ENCODE data around the gene IFI35. TPM values are rescaled to one million over a fixed set of nuclear protein-coding genes. Genes with fewer than 3 reads are reported as not detected.

IFI35 gene
- 93.7 and 97.2 TPM in 2 replicates for total RNA-seq

GRCh38 chr17:43006639-43007551 is at the start of gene IFI35:
Gene IFI35, plus strand, starts transcription at chr17:43006784. Its CDS starts 164 bp downstream, at chr17:43006948.

GRCh38 chr17:42964161-42964932 is 42.2 kb upstream of the IFI35 start, which contains the start of gene AARSD1:
Gene AARSD1, minus strand, starts transcription at chr17:42964454. Its CDS starts 14 bp downstream, at chr17:42964440.

GRCh38 chr17:42979511-42980273 is 26.9 kb upstream of the IFI35 start, which contains the start of gene PTGES3L:
Gene PTGES3L, minus strand, starts transcription at chr17:42980080. Its CDS starts 27 bp downstream, at chr17:42980053.

DNA sequence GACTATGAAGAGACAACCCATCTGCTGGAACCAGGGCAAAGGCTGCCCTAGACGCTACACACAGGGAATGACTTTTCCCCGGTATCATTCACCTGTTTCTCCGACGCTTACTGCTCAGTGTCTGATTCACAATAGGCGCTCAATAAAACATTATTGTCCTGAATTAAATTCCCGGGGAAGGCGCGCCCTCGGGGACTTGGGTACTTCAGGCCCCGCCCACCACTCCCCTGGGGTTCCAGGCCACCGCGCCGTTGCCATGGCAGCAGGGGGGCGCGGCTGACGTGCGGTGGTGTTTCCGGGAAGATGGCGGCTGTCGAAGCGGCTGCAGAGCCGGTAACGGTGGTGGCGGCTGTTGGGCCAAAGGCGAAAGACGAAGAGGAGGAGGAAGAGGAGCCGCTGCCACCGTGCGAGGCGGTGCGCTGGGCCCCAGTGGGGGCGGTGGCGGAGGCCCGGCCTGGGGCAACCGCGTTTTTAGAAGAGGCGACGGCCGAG is 26.3 kb upstream of the IFI35 start, which contains the start of gene RUNDC1:
RUNDC1 (plus strand) TSS at position 292 of the 492 bp plus-strand sequence; CDS start at position 304, 12 bp downstream.

GRCh38 chr17:42997984-42998938 is 8.3 kb upstream of the IFI35 start, which contains the start of gene RPL27:
Gene RPL27, plus strand, starts transcription at chr17:42998419. Its CDS starts 332 bp downstream, at chr17:42998751.

GRCh38 chr17:43021741-43022512 is 15.3 kb downstream of the IFI35 start, which contains the start of gene VAT1:
Gene VAT1, minus strand, starts transcription at chr17:43022385. Its CDS starts 63 bp downstream, at chr17:43022322.

GRCh38 chr17:43024407-43025289 is 18.1 kb downstream of the IFI35 start, which contains the start of gene RND2:
Gene RND2, plus strand, starts transcription at chr17:43025231. Its CDS starts 117 bp downstream, at chr17:43025348.

Other genes with a start within 250 kb of the IFI35 start
- gene RAMP2, start 245.6 kb upstream of the IFI35 start, total RNA-seq, result 9.6 and 14.4 TPM in 2 replicates
- 70.7 and 88.0 TPM in 2 replicates for gene VPS25, start 233.3 kb upstream of the IFI35 start, total RNA-seq
- gene WNK4, start 226.2 kb upstream of the IFI35 start, total RNA-seq, result 2.9 and 3.7 TPM in 2 replicates
- 85.2 and 103 TPM in 2 replicates for gene COA3, start 208.1 kb upstream of the IFI35 start, total RNA-seq
- not detected in 2 replicates for gene CNTD1, start 207.9 kb upstream of the IFI35 start, total RNA-seq
- 97.8 and 99.6 TPM in 2 replicates for gene BECN1, start 182.5 kb upstream of the IFI35 start, total RNA-seq
- gene PSME3, start 173.4 kb upstream of the IFI35 start, total RNA-seq, result 119 and 146 TPM in 2 replicates
- gene AOC2, start 162.2 kb upstream of the IFI35 start, total RNA-seq, result 0.20 and 0.27 TPM in 2 replicates
- gene AOC3, start 155.6 kb upstream of the IFI35 start, total RNA-seq, result 0.40 TPM in 1 of 2 replicates, not detected in the other
- not detected in 2 replicates for gene G6PC1, start 106.0 kb upstream of the IFI35 start, total RNA-seq
- 24.7 and 41.7 TPM in 2 replicates for gene AARSD1, start 42.3 kb upstream of the IFI35 start, total RNA-seq
- not detected in 2 replicates for gene PTGES3L, start 26.7 kb upstream of the IFI35 start, total RNA-seq
- gene RUNDC1, start 26.2 kb upstream of the IFI35 start, total RNA-seq, result 8.6 and 10.1 TPM in 2 replicates
- gene RPL27, start 8.4 kb upstream of the IFI35 start, total RNA-seq, result 1,175 and 1,267 TPM in 2 replicates
- 810 and 880 TPM in 2 replicates for gene VAT1, start 15.6 kb downstream of the IFI35 start, total RNA-seq
- gene RND2, start 18.4 kb downstream of the IFI35 start, total RNA-seq, result under 0.01 and 0.20 TPM in 2 replicates
- 27.7 and 31.8 TPM in 2 replicates for gene BRCA1, start 118.6 kb downstream of the IFI35 start, total RNA-seq
- 51.3 and 60.7 TPM in 2 replicates for gene NBR1, start 164.4 kb downstream of the IFI35 start, total RNA-seq
- 5.5 and 6.4 TPM in 2 replicates for gene TMEM106A, start 205.1 kb downstream of the IFI35 start, total RNA-seq
- gene CCDC200, start 221.8 kb downstream of the IFI35 start, total RNA-seq, result not detected in 2 replicates
- not detected in 2 replicates for gene RNU2-1, start 227.2 kb downstream of the IFI35 start, total RNA-seq